ENCODE measurements around the gene TSHZ2. TPM values are rescaled to one million over a fixed set of nuclear protein-coding genes. Genes with fewer than 3 reads are reported as not detected.

TSHZ2 gene
- total and polyA plus RNA-seq, 2 donors (not counting 3 experiments of a cell fraction or from before 2014, with no cell fraction given) = not detected

DNA sequence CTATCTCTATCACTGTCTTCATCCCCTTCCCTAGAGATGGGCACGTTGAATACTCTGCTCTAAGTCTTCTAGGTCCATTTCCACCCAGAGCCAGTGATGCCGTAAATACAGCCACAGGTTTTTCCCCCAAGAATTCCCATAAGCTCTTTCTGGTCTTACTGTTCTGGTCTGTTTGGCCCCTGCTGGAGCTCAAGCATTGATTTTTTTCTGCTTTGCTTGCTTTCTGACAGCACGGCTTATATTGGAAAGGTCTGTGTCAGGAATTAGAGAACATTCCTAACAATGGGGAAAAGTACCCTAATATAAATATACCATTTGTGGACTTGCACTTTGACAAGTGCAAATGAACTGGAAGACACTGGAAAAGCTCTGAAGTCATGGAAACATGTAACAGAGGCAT lies 302.6 kb downstream of the TSHZ2 start:
- FAIRE-seq = no peak
- dilution Hi-C loops (cut with MboI; ENCODE audit: extremely low pct_ligation_motif_present, low sequenced_read_pairs) (no loop called here), intact Hi-C loops (cut with micrococcal nuclease) (no loop called here)
- Histone ChIP-seq H3K36me3 (ENCODE audit: control insufficient read depth in 2 of 2, extremely low read depth in 1 of 2, insufficient read depth in 2 of 2, low read length in 2 of 2) (no peaks in the 10 kb centered on the region), H3K4me3 (replicated peaks in 1 of 3; ENCODE audit: insufficient read depth in 1 of 3, low read depth in 1 of 3, low read length in 3 of 3) (no peak overlapping the region), H3K9ac (replicated peaks; ENCODE audit: extremely low read depth, insufficient read depth, low read length) (no peak overlapping the region), H3K79me2 (ENCODE audit: control insufficient read depth, insufficient read depth, low read length) (no peaks in the 10 kb centered on the region), H4K20me1 (replicated peaks; ENCODE audit: control insufficient read depth, extremely low read depth, insufficient read depth, low read length) (no peaks in the 10 kb centered on the region), H2AFZ (ENCODE audit: low read depth, low read length) (no peak overlapping the region), H3K9me1 (replicated peaks; ENCODE audit: control insufficient read depth, extremely low read depth, insufficient read depth, low read length) (no peaks in the 10 kb centered on the region), H3K4me1 (ENCODE audit: control insufficient read depth, extremely low read depth, insufficient read depth, low read length) (no peaks in the 10 kb centered on the region), H3K4me2 (ENCODE audit: insufficient read depth, low read length) (no peak overlapping the region), H3K27me3 (ENCODE audit: control insufficient read depth in 2 of 2, insufficient read depth in 2 of 2, low read length in 2 of 2) (no peaks in the 10 kb centered on the region), H3K9me3 (replicated peaks; ENCODE audit: control insufficient read depth, insufficient read depth, low read length) (no peaks in the 10 kb centered on the region), H3K27ac (ENCODE audit: insufficient read depth, low read depth, low read length) (no peak overlapping the region)
- no peak for DNase-seq (ENCODE audit: low read depth, low spot score)
- TF ChIP-seq, protein P1, sequence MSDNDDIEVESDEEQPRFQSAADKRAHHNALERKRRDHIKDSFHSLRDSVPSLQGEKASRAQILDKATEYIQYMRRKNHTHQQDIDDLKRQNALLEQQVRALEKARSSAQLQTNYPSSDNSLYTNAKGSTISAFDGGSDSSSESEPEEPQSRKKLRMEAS (IDR thresholded peaks at IDR 0.05; ENCODE audit: insufficient read depth, insufficient read length) = no peak
- no peak for TF ChIP-seq FOS (IDR thresholded peaks at IDR 0.05; ENCODE audit: borderline replicate concordance, insufficient read depth, low read length)
- no peak for TF ChIP-seq MYC (IDR thresholded peaks at IDR 0.05; ENCODE audit: low read depth, low read length)
- ChIA-PET POLR2A (no interaction called here), CTCF (no interaction called here)
- no TSS peak for BruUV-seq (replicated peaks)

DNA sequence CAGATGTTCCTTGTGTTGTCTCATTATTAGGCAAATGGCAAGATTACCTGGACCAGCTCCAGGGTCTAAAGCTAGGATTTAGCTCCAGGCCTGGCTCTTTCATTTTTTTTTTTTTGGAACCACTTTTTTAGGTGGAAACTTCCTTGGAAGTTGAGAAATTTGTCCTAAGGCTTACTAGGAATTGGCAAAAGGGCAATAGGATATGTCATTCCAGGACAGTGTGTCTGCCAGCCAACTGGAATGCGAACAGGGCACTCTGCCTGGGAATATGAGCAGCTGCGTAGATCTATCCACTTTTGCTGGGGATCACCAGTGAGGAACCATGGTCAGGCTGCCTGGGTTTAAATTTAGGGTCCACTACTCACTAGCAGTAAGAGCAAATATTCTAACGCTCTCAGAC lies 304.0 kb downstream of the TSHZ2 start:
- dilution Hi-C loops (cut with MboI; ENCODE audit: extremely low pct_ligation_motif_present, low sequenced_read_pairs) = no loop called here
- BruUV-seq (replicated peaks) = no TSS peak
- H3K9me3 ChIP-seq (replicated peaks; ENCODE audit: control insufficient read depth, insufficient read depth, low read length) = no peaks in the 10 kb centered on the region
- H3K79me2 ChIP-seq (ENCODE audit: control insufficient read depth, insufficient read depth, low read length) = no peaks in the 10 kb centered on the region
- H3K4me2 ChIP-seq (ENCODE audit: insufficient read depth, low read length) = no peak overlapping the region
- no peak for DNase-seq (ENCODE audit: low read depth, low spot score)
- H3K27me3 ChIP-seq (ENCODE audit: control insufficient read depth in 2 of 2, insufficient read depth in 2 of 2, low read length in 2 of 2) = no peaks in the 10 kb centered on the region
- H2AFZ ChIP-seq (ENCODE audit: low read depth, low read length) = no peak overlapping the region
- TF ChIP-seq, protein P2, sequence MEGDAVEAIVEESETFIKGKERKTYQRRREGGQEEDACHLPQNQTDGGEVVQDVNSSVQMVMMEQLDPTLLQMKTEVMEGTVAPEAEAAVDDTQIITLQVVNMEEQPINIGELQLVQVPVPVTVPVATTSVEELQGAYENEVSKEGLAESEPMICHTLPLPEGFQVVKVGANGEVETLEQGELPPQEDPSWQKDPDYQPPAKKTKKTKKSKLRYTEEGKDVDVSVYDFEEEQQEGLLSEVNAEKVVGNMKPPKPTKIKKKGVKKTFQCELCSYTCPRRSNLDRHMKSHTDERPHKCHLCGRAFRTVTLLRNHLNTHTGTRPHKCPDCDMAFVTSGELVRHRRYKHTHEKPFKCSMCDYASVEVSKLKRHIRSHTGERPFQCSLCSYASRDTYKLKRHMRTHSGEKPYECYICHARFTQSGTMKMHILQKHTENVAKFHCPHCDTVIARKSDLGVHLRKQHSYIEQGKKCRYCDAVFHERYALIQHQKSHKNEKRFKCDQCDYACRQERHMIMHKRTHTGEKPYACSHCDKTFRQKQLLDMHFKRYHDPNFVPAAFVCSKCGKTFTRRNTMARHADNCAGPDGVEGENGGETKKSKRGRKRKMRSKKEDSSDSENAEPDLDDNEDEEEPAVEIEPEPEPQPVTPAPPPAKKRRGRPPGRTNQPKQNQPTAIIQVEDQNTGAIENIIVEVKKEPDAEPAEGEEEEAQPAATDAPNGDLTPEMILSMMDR (IDR thresholded peaks at IDR 0.05; ENCODE audit: extremely low read depth in 1 of 2, insufficient read depth in 1 of 2, low read depth in 1 of 2, low read length in 2 of 2) = no peak
- TF ChIP-seq, protein P1 (IDR thresholded peaks at IDR 0.05; ENCODE audit: insufficient read depth, insufficient read length) = no peak
- H4K20me1 ChIP-seq (replicated peaks; ENCODE audit: control insufficient read depth, extremely low read depth, insufficient read depth, low read length) = no peaks in the 10 kb centered on the region
- no peak overlapping the region for H3K9ac ChIP-seq (replicated peaks; ENCODE audit: extremely low read depth, insufficient read depth, low read length)
- ChIA-PET POLR2A (no interaction called here), CTCF (no interaction called here)
- no peaks in the 10 kb centered on the region for H3K4me1 ChIP-seq (ENCODE audit: control insufficient read depth, extremely low read depth, insufficient read depth, low read length)
- intact Hi-C loops (cut with micrococcal nuclease) = no loop called here
- no peak for FAIRE-seq
- no peaks in the 10 kb centered on the region for H3K36me3 ChIP-seq (ENCODE audit: control insufficient read depth in 2 of 2, extremely low read depth in 1 of 2, insufficient read depth in 2 of 2, low read length in 2 of 2)
- H3K9me1 ChIP-seq (replicated peaks; ENCODE audit: control insufficient read depth, extremely low read depth, insufficient read depth, low read length) = no peaks in the 10 kb centered on the region
- H3K4me3 ChIP-seq (replicated peaks in 1 of 3; ENCODE audit: insufficient read depth in 1 of 3, low read depth in 1 of 3, low read length in 3 of 3) = no peak overlapping the region
- H3K27ac ChIP-seq (ENCODE audit: insufficient read depth, low read depth, low read length) = no peak overlapping the region
